Stimulated activated CD4-positive, alpha-beta T cell treated with anti-CD3 and anti-CD28 coated beads, Interleukin-15, amount 100 ng/mL, for 24 hours (primary cell): Measurements from ENCODE around the gene ATP13A3.
"Not testable (repeated sequence)": the region's sequence is repeated elsewhere in the genome, so short reads cannot be mapped to it uniquely, and the experiment has no call there.

ENCODE experiments used
- DNase-seq: peaks from one replicate; pipeline ENCODE4 v3.0.0-alpha.2; 2020

Gene ATP13A3

GRCh38 chr3:194497799-194498575, 11.2 kb upstream of the ATP13A3 start:
- DNase-seq, result no peak

- DNase-seq, result no peak
These were observed 9.6 kb upstream of the ATP13A3 start for GRCh38 chr3:194496217-194496919.

- DNase-seq, result no peak
These were observed 8.2 kb upstream of the ATP13A3 start for GRCh38 chr3:194494951-194495374.

- not testable (repeated sequence) for DNase-seq
These were observed 7.5 kb upstream of the ATP13A3 start for GRCh38 chr3:194493995-194494927.

GRCh38 chr3:194492001-194492400, 5.2 kb upstream of the ATP13A3 start:
- DNase-seq, result no peak

GRCh38 chr3:194489736-194490612, 3.2 kb upstream of the ATP13A3 start:
- DNase-seq, result peak; percentile 44

- peak; percentile 21 for DNase-seq
These were observed 1.4 kb upstream of the ATP13A3 start for GRCh38 chr3:194488055-194488742.

- peak; percentile 60 for DNase-seq
These were observed 670 bp upstream of the ATP13A3 start for GRCh38 chr3:194487289-194488054.

- peak; percentile 72 for DNase-seq
These were observed 792 bp downstream of the ATP13A3 start for GRCh38 chr3:194485881-194486539.

- no peak for DNase-seq
These were observed 1.3 kb downstream of the ATP13A3 start for GRCh38 chr3:194485468-194485880.

- DNase-seq, result no peak
These were observed 2.2 kb downstream of the ATP13A3 start for GRCh38 chr3:194484614-194485013.

- DNase-seq, result no peak
These were observed 3.0 kb downstream of the ATP13A3 start for GRCh38 chr3:194483850-194484249.

- DNase-seq, result not testable (repeated sequence)
These were observed 4.0 kb downstream of the ATP13A3 start for GRCh38 chr3:194482830-194483229.

GRCh38 chr3:194482196-194482593, 4.6 kb downstream of the ATP13A3 start:
- DNase-seq, result no peak

- DNase-seq, result no peak
These were observed 5.1 kb downstream of the ATP13A3 start for GRCh38 chr3:194481525-194482195.

- DNase-seq, result no peak
These were observed 5.7 kb downstream of the ATP13A3 start for GRCh38 chr3:194481103-194481502.

- no peak for DNase-seq
These were observed 10.0 kb downstream of the ATP13A3 start for GRCh38 chr3:194476784-194477183.

GRCh38 chr3:194475978-194476377, 10.8 kb downstream of the ATP13A3 start:
- no peak for DNase-seq

- no peak for DNase-seq
These were observed 11.5 kb downstream of the ATP13A3 start for GRCh38 chr3:194475138-194475932.
